SK-N-SH (cell line): Measurements from ENCODE around the gene KDM5C. TPM values are rescaled to one million over a fixed set of nuclear protein-coding genes. Genes with fewer than 3 reads are reported as not detected.

Source experiments
- CTCF ChIA-PET: fragments of 300-600, 350-600 bp; formaldehyde crosslinking; extraction: SDS; loops from one replicate; lab custom pipeline; 2021; lab: Yijun Ruan, JAX
- POLR2A ChIA-PET: fragments of 350-600 bp; sonication (Branson Sonifier 250); formaldehyde crosslinking; extraction: SDS; loops from one replicate; lab custom pipeline; 2020; ENCODE audit warnings: antibody characterized with exemption, inconsistent platforms; lab: Yijun Ruan, JAX
- DNase-seq: peaks from one replicate; pipeline ENCODE4 v3.0.0; 2012
- H2AFZ ChIP-seq: fragments of 200-600 bp; sonication (generic); 2 replicates; pipeline ENCODE4 v1.8.1; 2016; ENCODE audit warnings: antibody characterized with exemption, mild to moderate bottlenecking, low read depth
- H3F3A ChIP-seq: fragments of 200-600 bp; sonication (generic); replicated peaks from 2 replicates; pipeline ENCODE3; 2016; ENCODE audit warnings: antibody characterized with exemption, mild to moderate bottlenecking; ENCODE audit not compliant: insufficient read depth
- H3K27ac ChIP-seq, 2 experiments: fragments of 200-500 bp in 1 of 2; fragments of 200-600 bp in 1 of 2; sonication (Bioruptor generic) in 1 of 2; sonication (generic), shearing (Covaris generic) in 1 of 2; 2 replicates each; pipeline versions ENCODE4 v1.5.1 to v1.6.1; 2014 to 2016; ENCODE audit warnings: low read depth in 2 of 2, inconsistent platforms in 1 of 2, low read length in 1 of 2, mild to moderate bottlenecking in 1 of 2, mixed read lengths in 1 of 2
- H3K27me3 ChIP-seq: fragments of 200-600 bp; sonication (generic), shearing (Covaris generic); 2 replicates; pipeline ENCODE4 v1.6.1; 2016; ENCODE audit warnings: mixed run types; ENCODE audit not compliant: insufficient read depth
- H3K36me3 ChIP-seq, 2 experiments: fragments of 200-500 bp in 1 of 2; fragments of 200-600 bp in 1 of 2; sonication (Bioruptor generic) in 1 of 2; sonication (generic) in 1 of 2; replicated peaks in 1 of 2; 2 replicates each; pipeline versions ENCODE3 to v1.5.1; 2014 to 2016; ENCODE audit warnings: low read length in 1 of 2, mild to moderate bottlenecking in 1 of 2; ENCODE audit not compliant: insufficient read depth in 2 of 2, control insufficient read depth in 1 of 2
- H3K4me1 ChIP-seq, 2 experiments: fragments of 200-500 bp in 1 of 2; fragments of 200-600 bp in 1 of 2; sonication (Bioruptor generic) in 1 of 2; sonication (generic), shearing (Covaris generic) in 1 of 2; 2 replicates each; pipeline versions ENCODE4 v1.5.1 to v1.6.1; 2014 to 2016; ENCODE audit warnings: low read depth in 1 of 2, low read length in 1 of 2, mixed run types in 1 of 2; ENCODE audit not compliant: insufficient read depth in 2 of 2, control insufficient read depth in 1 of 2
- H3K4me2 ChIP-seq: fragments of 200-600 bp; sonication (generic), shearing (Covaris generic); 2 replicates; pipeline ENCODE4 v1.6.1; 2017; ENCODE audit warnings: mixed run types
- H3K4me3 ChIP-seq, 2 experiments: fragments of 200-500 bp in 1 of 2; fragments of 200-600 bp in 1 of 2; sonication (Bioruptor generic) in 1 of 2; sonication (generic), shearing (Covaris generic) in 1 of 2; 2 replicates each; pipeline versions ENCODE4 v1.5.1 to v1.8.1; 2014 to 2016; ENCODE audit warnings: low read depth in 2 of 2, inconsistent platforms in 1 of 2, low read length in 1 of 2, mild to moderate bottlenecking in 1 of 2, mixed read lengths in 1 of 2, moderate library complexity in 1 of 2
- H3K79me2 ChIP-seq: fragments of 200-600 bp; sonication (generic); 2 replicates; pipeline ENCODE4 v1.8.1; 2017; ENCODE audit warnings: mild to moderate bottlenecking; ENCODE audit not compliant: insufficient read depth
- H3K9ac ChIP-seq: fragments of 200-600 bp; sonication (generic); 2 replicates; pipeline ENCODE4 v1.6.1; 2017; ENCODE audit warnings: mixed run types
- H3K9me2 ChIP-seq: fragments of 200-600 bp; sonication (generic); 2 replicates; pipeline ENCODE4 v1.6.1; 2017; ENCODE audit warnings: mixed run types
- H3K9me3 ChIP-seq: fragments of 200-600 bp; sonication (generic); 2 replicates; pipeline ENCODE4 v1.6.1; 2017; ENCODE audit warnings: mixed run types, mild to moderate bottlenecking, moderate library complexity
- H4K20me1 ChIP-seq: fragments of 200-600 bp; sonication (generic); 2 replicates; pipeline ENCODE4 v1.6.1; 2017; ENCODE audit warnings: mild to moderate bottlenecking, mixed run types; ENCODE audit not compliant: insufficient read depth
- CTCF ChIP-seq: fragments of 200-600 bp; sonication (generic); IDR thresholded peaks from 2 replicates; pipeline ENCODE4 v1.6.1; 2017; ENCODE audit warnings: antibody characterized with exemption, mild to moderate bottlenecking, moderate library complexity
- EZH2phosphoT487 ChIP-seq: fragments of 200-600 bp; sonication (generic); IDR thresholded peaks from 2 replicates; pipeline ENCODE4 v1.6.1; 2017; ENCODE audit warnings: low read depth, mixed run types, mild to moderate bottlenecking, antibody characterized with exemption, moderate library complexity, borderline replicate concordance
- FOXJ3 ChIP-seq: sonication (generic); formaldehyde crosslinking; IDR thresholded peaks from 2 replicates; pipeline ENCODE4 v1.5.1; 2020; ENCODE audit warnings: mild to moderate bottlenecking, missing genetic modification reagents
- FOXM1 ChIP-seq: IDR thresholded peaks from 2 replicates; pipeline ENCODE4 v1.4.0; 2012; ENCODE audit warnings: low read depth, mild to moderate bottlenecking
- GABPA ChIP-seq: IDR thresholded peaks from 2 replicates; pipeline ENCODE4 v1.4.0; 2012; ENCODE audit warnings: low read depth, mild to moderate bottlenecking
- MAX ChIP-seq: IDR thresholded peaks from 2 replicates; pipeline ENCODE4 v1.4.0; 2012; ENCODE audit warnings: low read depth
- MEF2A ChIP-seq: IDR thresholded peaks from 2 replicates; pipeline ENCODE4 v1.4.0; 2012; ENCODE audit warnings: low read depth, borderline replicate concordance
- NRF1 ChIP-seq: IDR thresholded peaks from 2 replicates; pipeline ENCODE4 v1.6.1; 2012; ENCODE audit warnings: low read depth, mild to moderate bottlenecking, low read length
- POLR2AphosphoS5 ChIP-seq: IDR thresholded peaks from 2 replicates; pipeline ENCODE4 v1.6.1; 2012; ENCODE audit warnings: low read depth, low read length
- RAD21 ChIP-seq: IDR thresholded peaks from 2 replicates; pipeline ENCODE4 v1.6.1; 2012; ENCODE audit warnings: mild to moderate bottlenecking, low read length
- RXRA ChIP-seq: IDR thresholded peaks from 2 replicates; pipeline ENCODE4 v1.4.0; 2012; ENCODE audit warnings: low read depth, mild to moderate bottlenecking, borderline replicate concordance
- SIN3A ChIP-seq: IDR thresholded peaks from 2 replicates; pipeline ENCODE4 v1.6.1; 2012; ENCODE audit warnings: low read depth, mild to moderate bottlenecking, low read length, moderate library complexity, borderline replicate concordance
- TCF12 ChIP-seq: IDR thresholded peaks from 2 replicates; pipeline ENCODE4 v1.4.0; 2012
- YY1 ChIP-seq: IDR thresholded peaks from 2 replicates; pipeline ENCODE4 v1.4.0; 2012; ENCODE audit warnings: low read depth, mild to moderate bottlenecking
- ZBTB33 ChIP-seq: IDR thresholded peaks from 2 replicates; pipeline ENCODE4 v1.4.0; 2012; ENCODE audit warnings: low read depth, borderline replicate concordance
- WGBS: methylation state at CpG from one replicate; pipeline ENCODE4 v1.1.6; 2017; ENCODE audit warnings: low lambda C conversion rate; 5-methylcytosine and 5-hydroxymethylcytosine counted together
- polyA plus RNA-seq, 3 experiments: library from polyadenylated mRNA; depleted of rRNA; stranded (reverse); fragments of >200 nt; gene quantifications; 2 replicates each; pipeline ENCODE4 v1.2.3, GENCODE V29; 2012
- small RNA-seq, 7 experiments: library from RNA; depleted of rRNA; stranded (forward); fragments of <200 nt; gene quantifications; one replicate each; pipeline ENCODE3, GENCODE V24; 2012
- TF ChIP-seq, protein P1 (sequence below): fragments of 150-350 bp; IDR thresholded peaks from 2 replicates; pipeline ENCODE4 v1.6.1; 2017; ENCODE audit warnings: antibody characterized with exemption, low read length, low read depth, borderline replicate concordance

KDM5C gene
- polyA plus RNA-seq, 1 of the 3 experiments (the other 2 are of a cell fraction): 76.6 TPM

- H3K9ac ChIP-seq: no peak overlapping the region
- H3K36me3 ChIP-seq: no peaks in the 10 kb centered on the region
- no peaks in the 10 kb centered on the region for H3K79me2 ChIP-seq
- no peak for DNase-seq
- no peak overlapping the region for H2AFZ ChIP-seq
- H3K27ac ChIP-seq: no peak overlapping the region
- ChIA-PET CTCF (no interaction called here), POLR2A (no interaction called here)
- no peaks in the 10 kb centered on the region for H4K20me1 ChIP-seq
- no peak overlapping the region for H3K4me3 ChIP-seq
- H3K9me2 ChIP-seq: no peaks in the 10 kb centered on the region
- H3K4me1 ChIP-seq: no peaks in the 10 kb centered on the region
- WGBS: 27% methylated on average over 1 of the region's 1 CpG
- TF ChIP-seq RXRA: no peak
- no peak for TF ChIP-seq NRF1
- TF ChIP-seq ZBTB33: no peak
- no peak for TF ChIP-seq MEF2A
- TF ChIP-seq, protein P1, sequence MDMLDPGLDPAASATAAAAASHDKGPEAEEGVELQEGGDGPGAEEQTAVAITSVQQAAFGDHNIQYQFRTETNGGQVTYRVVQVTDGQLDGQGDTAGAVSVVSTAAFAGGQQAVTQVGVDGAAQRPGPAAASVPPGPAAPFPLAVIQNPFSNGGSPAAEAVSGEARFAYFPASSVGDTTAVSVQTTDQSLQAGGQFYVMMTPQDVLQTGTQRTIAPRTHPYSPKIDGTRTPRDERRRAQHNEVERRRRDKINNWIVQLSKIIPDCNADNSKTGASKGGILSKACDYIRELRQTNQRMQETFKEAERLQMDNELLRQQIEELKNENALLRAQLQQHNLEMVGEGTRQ: no peak
- TF ChIP-seq GABPA: no peak
- TF ChIP-seq YY1: no peak
- no peak for TF ChIP-seq SIN3A
- TF ChIP-seq MAX: no peak
- TF ChIP-seq CTCF: no peak
- TF ChIP-seq FOXJ3 (CRISPR knock-in tag): no peak
- TF ChIP-seq EZH2phosphoT487: no peak
- TF ChIP-seq TCF12: no peak
- no peak for TF ChIP-seq POLR2AphosphoS5
- no peak for TF ChIP-seq RAD21
- no peak for TF ChIP-seq FOXM1
- no peak overlapping the region for H3K4me2 ChIP-seq
- no peaks in the 10 kb centered on the region for H3K9me3 ChIP-seq
- H3F3A ChIP-seq: no peaks in the 10 kb centered on the region
- no peaks in the 10 kb centered on the region for H3K27me3 ChIP-seq
These were observed 71.4 kb downstream of the KDM5C start for GRCh38 chrX:53153581-53153980.

Small RNA genes lying within 50 kb of the gene (small RNA-seq; reads per million reads assigned to genes)
- gene AL139396.1: 0 reads per million in 7 experiments
- gene MIR6894: 0 to 0.21 (median 0) reads per million in 7 experiments
- 0 to 0.26 (median 0) reads per million in 7 experiments for gene MIR6895

Other genes starting within 250 kb of the KDM5C start
- gene GPR173, start 176.4 kb downstream of the KDM5C start, polyA plus RNA-seq (2012; rRNA removed): 5.8 TPM in 2 replicates
- gene TSPYL2, start 142.8 kb downstream of the KDM5C start, polyA plus RNA-seq (2012; rRNA removed): 26.4 and 32.4 TPM in 2 replicates
- gene KANTR, start 131.1 kb downstream of the KDM5C start, polyA plus RNA-seq (2012; rRNA removed): 2.1 and 3.2 TPM in 2 replicates
- 21.3 and 24.7 TPM in 2 replicates for gene IQSEC2, start 56.4 kb upstream of the KDM5C start, polyA plus RNA-seq (2012; rRNA removed)
- gene SMC1A, start 197.4 kb upstream of the KDM5C start, polyA plus RNA-seq (2012; rRNA removed): 34.6 and 34.9 TPM in 2 replicates
- gene RIBC1, start 197.7 kb upstream of the KDM5C start, polyA plus RNA-seq (2012; rRNA removed): 0.33 and 0.45 TPM in 2 replicates
- 157 and 188 TPM in 2 replicates for gene HSD17B10, start 209.2 kb upstream of the KDM5C start, polyA plus RNA-seq (2012; rRNA removed)